KMS-11 (cell line): ENCODE measurements around the gene CBLB.

Experiments
- H2AFZ ChIP-seq: fragments of 200-600 bp; sonication (generic); 2 replicates; pipeline ENCODE4 v1.6.1; 2016; ENCODE audit warnings: antibody characterized with exemption, mixed run types, low read depth
- H3K27ac ChIP-seq: fragments of 200-600 bp; sonication (generic); 2 replicates; pipeline ENCODE4 v1.6.1; 2016; ENCODE audit warnings: mild to moderate bottlenecking, mixed run types
- H3K27me3 ChIP-seq: fragments of 200-600 bp; sonication (generic); 2 replicates; pipeline ENCODE4 v1.6.1; 2017; ENCODE audit warnings: mild to moderate bottlenecking, low read depth, mixed run types, moderate library complexity; ENCODE audit not compliant: insufficient read depth
- H3K36me3 ChIP-seq: fragments of 200-600 bp; sonication (generic); 2 replicates; pipeline ENCODE4 v1.6.1; 2017; ENCODE audit warnings: mild to moderate bottlenecking, mixed run types; ENCODE audit not compliant: insufficient read depth
- H3K4me1 ChIP-seq: fragments of 200-600 bp; sonication (generic); 2 replicates; pipeline ENCODE4 v1.6.1; 2016; ENCODE audit warnings: mild to moderate bottlenecking, low read depth, mixed run types; ENCODE audit not compliant: poor library complexity, severe bottlenecking
- H3K4me2 ChIP-seq: fragments of 200-600 bp; sonication (generic); 2 replicates; pipeline ENCODE4 v1.7.0; 2016; ENCODE audit warnings: mild to moderate bottlenecking, mixed run types
- H3K4me3 ChIP-seq: fragments of 200-600 bp; sonication (generic); IDR thresholded peaks from 2 replicates; pipeline ENCODE4 v1.6.1; 2017; ENCODE audit warnings: low read depth, low read length, mixed read lengths; ENCODE audit not compliant: insufficient read depth
- H3K79me2 ChIP-seq: fragments of 200-600 bp; sonication (generic); 2 replicates; pipeline ENCODE4 v1.6.1; 2016; ENCODE audit warnings: low read depth, mixed run types; ENCODE audit not compliant: insufficient read depth
- H3K9ac ChIP-seq: fragments of 200-600 bp; sonication (generic); 2 replicates; pipeline ENCODE4 v1.6.1; 2016; ENCODE audit warnings: mild to moderate bottlenecking, mixed run types
- H4K20me1 ChIP-seq: fragments of 200-600 bp; sonication (generic); 2 replicates; pipeline ENCODE4 v1.6.1; 2016; ENCODE audit warnings: mild to moderate bottlenecking, mixed run types; ENCODE audit not compliant: insufficient read depth
- CTCF ChIP-seq: fragments of 200-600 bp; sonication (generic); conservative IDR thresholded peaks from 2 replicates; pipeline ENCODE4 v1.6.1; 2017; ENCODE audit warnings: low read depth, mild to moderate bottlenecking, antibody characterized with exemption, low read length, moderate library complexity, mixed read lengths

CBLB gene

GRCh38 chr3:105793040-105793439, 75.8 kb downstream of the CBLB start:
- H4K20me1 ChIP-seq, result no peaks in the 10 kb centered on the region
- no peak overlapping the region for H3K4me2 ChIP-seq
- no peaks in the 10 kb centered on the region for H3K4me1 ChIP-seq
- no peaks in the 10 kb centered on the region for H3K79me2 ChIP-seq
- no peak overlapping the region for H3K27ac ChIP-seq
- no peak overlapping the region for H3K4me3 ChIP-seq
- no peak overlapping the region for H2AFZ ChIP-seq
- no peak for TF ChIP-seq CTCF
- no peaks in the 10 kb centered on the region for H3K27me3 ChIP-seq
- no peak overlapping the region for H3K9ac ChIP-seq
- no peaks in the 10 kb centered on the region for H3K36me3 ChIP-seq

DNA sequence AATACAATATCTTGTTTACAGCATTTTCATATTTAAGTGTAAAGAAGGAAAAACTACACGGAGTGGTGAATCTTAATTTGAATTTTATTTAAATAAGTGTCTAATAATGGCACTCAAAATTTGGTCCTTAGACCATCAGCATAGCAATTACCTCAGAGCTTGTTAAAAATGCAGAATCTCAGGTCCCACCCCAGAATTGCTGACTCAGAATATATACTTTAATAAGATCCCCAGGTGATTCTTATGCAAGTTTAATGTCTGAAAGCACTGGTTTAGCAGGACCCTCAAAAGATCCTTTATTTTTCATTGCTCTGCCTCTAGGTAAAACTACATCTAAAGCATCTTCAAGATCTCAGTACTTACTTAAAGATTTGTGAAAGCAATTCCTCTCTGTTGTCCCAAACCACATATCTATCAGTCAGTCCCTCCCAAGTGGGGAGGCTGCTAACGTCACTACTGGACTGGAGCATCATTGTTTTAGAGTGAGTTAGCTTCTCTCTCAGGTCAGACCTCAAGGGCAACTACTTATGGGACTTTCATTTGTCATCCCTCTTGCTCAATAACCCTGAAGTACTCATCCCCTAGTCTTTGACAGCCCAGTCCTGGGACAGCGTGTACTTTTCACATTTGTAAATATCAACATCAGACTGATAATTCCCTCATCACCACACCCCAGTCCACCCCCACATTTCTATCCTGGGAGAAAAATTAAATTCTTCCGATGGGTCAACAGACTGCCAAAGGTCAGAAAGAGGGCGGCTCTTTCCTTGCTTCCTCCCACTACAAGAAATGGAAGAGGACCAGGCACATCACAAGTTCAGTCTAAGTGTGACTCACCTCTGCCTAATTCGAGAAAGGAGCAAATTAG, 76.7 kb downstream of the CBLB start:
- H2AFZ ChIP-seq, result no peak overlapping the region
- TF ChIP-seq CTCF, result no peak
- H3K36me3 ChIP-seq, result no peaks in the 10 kb centered on the region
- H3K9ac ChIP-seq, result no peak overlapping the region
- no peaks in the 10 kb centered on the region for H3K79me2 ChIP-seq
- H3K27me3 ChIP-seq, result no peaks in the 10 kb centered on the region
- H3K4me2 ChIP-seq, result no peak overlapping the region
- no peaks in the 10 kb centered on the region for H3K4me1 ChIP-seq
- H3K27ac ChIP-seq, result no peak overlapping the region
- no peak overlapping the region for H3K4me3 ChIP-seq
- H4K20me1 ChIP-seq, result no peaks in the 10 kb centered on the region

GRCh38 chr3:105791131-105791530, 77.7 kb downstream of the CBLB start:
- H3K4me1 ChIP-seq, result no peaks in the 10 kb centered on the region
- no peaks in the 10 kb centered on the region for H4K20me1 ChIP-seq
- H3K9ac ChIP-seq, result no peak overlapping the region
- no peak overlapping the region for H2AFZ ChIP-seq
- no peak overlapping the region for H3K4me2 ChIP-seq
- H3K27me3 ChIP-seq, result no peaks in the 10 kb centered on the region
- no peaks in the 10 kb centered on the region for H3K79me2 ChIP-seq
- no peak overlapping the region for H3K27ac ChIP-seq
- H3K4me3 ChIP-seq, result no peak overlapping the region
- H3K36me3 ChIP-seq, result no peaks in the 10 kb centered on the region
- TF ChIP-seq CTCF, result no peak

DNA sequence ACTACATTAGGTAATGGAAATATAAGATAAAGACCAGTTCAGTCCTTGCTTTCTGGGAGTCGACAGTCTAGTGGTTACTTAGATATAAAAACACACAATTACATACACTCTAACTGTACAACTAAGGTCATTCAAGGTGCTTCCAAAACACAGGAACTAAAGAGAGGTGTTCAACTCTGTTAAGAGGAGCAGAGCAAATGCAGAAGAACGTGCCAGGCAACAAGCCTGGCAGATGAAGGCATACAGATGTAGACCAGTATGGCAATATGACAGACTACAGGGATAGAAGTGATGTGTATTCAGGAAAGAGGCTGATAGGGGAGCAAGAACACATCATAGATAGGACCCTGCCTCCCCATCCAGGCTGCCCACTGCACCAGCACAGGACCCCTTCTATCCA, 78.3 kb downstream of the CBLB start:
- Histone ChIP-seq H3K4me2 (no peak overlapping the region), H4K20me1 (no peaks in the 10 kb centered on the region), H3K27me3 (no peaks in the 10 kb centered on the region), H3K4me1 (no peaks in the 10 kb centered on the region), H3K4me3 (no peak overlapping the region), H3K36me3 (no peaks in the 10 kb centered on the region), H3K79me2 (no peaks in the 10 kb centered on the region), H3K27ac (no peak overlapping the region), H2AFZ (no peak overlapping the region), H3K9ac (no peak overlapping the region)
- TF ChIP-seq CTCF, result no peak
